ENCODE data around the gene LARP4B. TPM values are rescaled to one million over a fixed set of nuclear protein-coding genes. Genes with fewer than 3 reads are reported as not detected.

Gene LARP4B
- polyA plus RNA-seq, 2 of the 4 experiments (the other 2 are of a cell fraction): 25.5 to 54.2 TPM

DNA sequence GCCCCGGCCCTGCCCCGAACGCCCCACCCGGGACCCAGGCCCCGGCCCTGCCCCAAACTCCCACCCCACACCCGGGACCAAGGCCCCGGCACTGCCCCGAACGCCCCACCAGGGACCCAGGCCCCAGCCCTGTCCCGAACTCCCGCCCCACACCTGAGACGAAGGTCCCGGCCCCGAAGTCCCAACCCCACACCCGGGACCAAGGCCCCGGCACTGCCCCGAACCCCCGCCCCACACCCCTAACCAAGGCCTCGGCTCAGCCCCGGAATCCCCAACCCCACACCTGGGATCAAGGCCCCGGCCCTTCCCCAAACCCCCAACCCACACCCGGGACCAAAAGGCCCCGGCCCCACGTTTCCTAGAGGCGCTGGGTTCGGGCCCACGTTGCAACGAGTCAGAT is 1.1 kb upstream of the LARP4B start:
- ChIA-PET CTCF (no interaction called here), POLR2A (interaction anchor here (3.0 kb wide), 1 partner anchor 55 kb away, joined by 25 read pairs; the partner anchor contains the start of gene GTPBP4)
- H3K27ac ChIP-seq: peak overlapping the region; percentile 100
- H3K4me2 ChIP-seq: peak overlapping the region; percentile 91
- H3K4me1 ChIP-seq: peaks cover 31% of the 10 kb centered on the region; the same call in 2 of the 3 replicates
- no peaks in the 10 kb centered on the region for H3K9me3 ChIP-seq
- peak overlapping the region; percentile 99 for H3K4me3 ChIP-seq
- no peak for ATAC-seq
- DNase-seq (ENCODE audit: low read depth in 1 of 2, low spot score in 1 of 2): no peak
- 86% methylated on average over 7 of the region's 28 CpGs for WGBS (ENCODE audit: missing lambda C conversion rate)
- TF ChIP-seq TP53 (CRISPR knock-in tag; IDR thresholded peaks at IDR 0.05) (no peak), CEBPB (IDR thresholded peaks at IDR 0.05) (no peak), JUNB (IDR thresholded peaks at IDR 0.05) (no peak), RFX5 (IDR thresholded peaks at IDR 0.05) (no peak), EP300 (IDR thresholded peaks at IDR 0.05) (no peak), HOXB5 (CRISPR knock-in tag; IDR thresholded peaks at IDR 0.05) (no peak), NFE2L2 (conservative IDR thresholded peaks at IDR 0.05; ENCODE audit: low read length) (no peak), EHMT2 (IDR thresholded peaks at IDR 0.05; ENCODE audit: low read depth) (no peak), KDM5A (IDR thresholded peaks at IDR 0.05) (no peak), KDM1A (IDR thresholded peaks at IDR 0.05; ENCODE audit: low read depth) (no peak), RCOR1 (IDR thresholded peaks at IDR 0.05; ENCODE audit: low read depth, low read length) (no peak), GATA3 (IDR thresholded peaks at IDR 0.05; ENCODE audit: borderline replicate concordance) (no peak)
- TF ChIP-seq, protein P1, sequence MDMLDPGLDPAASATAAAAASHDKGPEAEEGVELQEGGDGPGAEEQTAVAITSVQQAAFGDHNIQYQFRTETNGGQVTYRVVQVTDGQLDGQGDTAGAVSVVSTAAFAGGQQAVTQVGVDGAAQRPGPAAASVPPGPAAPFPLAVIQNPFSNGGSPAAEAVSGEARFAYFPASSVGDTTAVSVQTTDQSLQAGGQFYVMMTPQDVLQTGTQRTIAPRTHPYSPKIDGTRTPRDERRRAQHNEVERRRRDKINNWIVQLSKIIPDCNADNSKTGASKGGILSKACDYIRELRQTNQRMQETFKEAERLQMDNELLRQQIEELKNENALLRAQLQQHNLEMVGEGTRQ (IDR thresholded peaks at IDR 0.05): no peak
- TF ChIP-seq, protein P2, sequence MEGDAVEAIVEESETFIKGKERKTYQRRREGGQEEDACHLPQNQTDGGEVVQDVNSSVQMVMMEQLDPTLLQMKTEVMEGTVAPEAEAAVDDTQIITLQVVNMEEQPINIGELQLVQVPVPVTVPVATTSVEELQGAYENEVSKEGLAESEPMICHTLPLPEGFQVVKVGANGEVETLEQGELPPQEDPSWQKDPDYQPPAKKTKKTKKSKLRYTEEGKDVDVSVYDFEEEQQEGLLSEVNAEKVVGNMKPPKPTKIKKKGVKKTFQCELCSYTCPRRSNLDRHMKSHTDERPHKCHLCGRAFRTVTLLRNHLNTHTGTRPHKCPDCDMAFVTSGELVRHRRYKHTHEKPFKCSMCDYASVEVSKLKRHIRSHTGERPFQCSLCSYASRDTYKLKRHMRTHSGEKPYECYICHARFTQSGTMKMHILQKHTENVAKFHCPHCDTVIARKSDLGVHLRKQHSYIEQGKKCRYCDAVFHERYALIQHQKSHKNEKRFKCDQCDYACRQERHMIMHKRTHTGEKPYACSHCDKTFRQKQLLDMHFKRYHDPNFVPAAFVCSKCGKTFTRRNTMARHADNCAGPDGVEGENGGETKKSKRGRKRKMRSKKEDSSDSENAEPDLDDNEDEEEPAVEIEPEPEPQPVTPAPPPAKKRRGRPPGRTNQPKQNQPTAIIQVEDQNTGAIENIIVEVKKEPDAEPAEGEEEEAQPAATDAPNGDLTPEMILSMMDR (IDR thresholded peaks at IDR 0.05): no peak
- TF ChIP-seq, protein P3, sequence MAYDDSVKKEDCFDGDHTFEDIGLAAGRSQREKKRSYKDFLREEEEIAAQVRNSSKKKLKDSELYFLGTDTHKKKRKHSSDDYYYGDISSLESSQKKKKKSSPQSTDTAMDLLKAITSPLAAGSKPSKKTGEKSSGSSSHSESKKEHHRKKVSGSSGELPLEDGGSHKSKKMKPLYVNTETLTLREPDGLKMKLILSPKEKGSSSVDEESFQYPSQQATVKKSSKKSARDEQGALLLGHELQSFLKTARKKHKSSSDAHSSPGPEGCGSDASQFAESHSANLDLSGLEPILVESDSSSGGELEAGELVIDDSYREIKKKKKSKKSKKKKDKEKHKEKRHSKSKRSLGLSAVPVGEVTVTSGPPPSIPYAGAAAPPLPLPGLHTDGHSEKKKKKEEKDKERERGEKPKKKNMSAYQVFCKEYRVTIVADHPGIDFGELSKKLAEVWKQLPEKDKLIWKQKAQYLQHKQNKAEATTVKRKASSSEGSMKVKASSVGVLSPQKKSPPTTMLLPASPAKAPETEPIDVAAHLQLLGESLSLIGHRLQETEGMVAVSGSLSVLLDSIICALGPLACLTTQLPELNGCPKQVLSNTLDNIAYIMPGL (CRISPR knock-in tag; IDR thresholded peaks at IDR 0.05; ENCODE audit: borderline replicate concordance): no peak
- FAIRE-seq: no peak

DNA sequence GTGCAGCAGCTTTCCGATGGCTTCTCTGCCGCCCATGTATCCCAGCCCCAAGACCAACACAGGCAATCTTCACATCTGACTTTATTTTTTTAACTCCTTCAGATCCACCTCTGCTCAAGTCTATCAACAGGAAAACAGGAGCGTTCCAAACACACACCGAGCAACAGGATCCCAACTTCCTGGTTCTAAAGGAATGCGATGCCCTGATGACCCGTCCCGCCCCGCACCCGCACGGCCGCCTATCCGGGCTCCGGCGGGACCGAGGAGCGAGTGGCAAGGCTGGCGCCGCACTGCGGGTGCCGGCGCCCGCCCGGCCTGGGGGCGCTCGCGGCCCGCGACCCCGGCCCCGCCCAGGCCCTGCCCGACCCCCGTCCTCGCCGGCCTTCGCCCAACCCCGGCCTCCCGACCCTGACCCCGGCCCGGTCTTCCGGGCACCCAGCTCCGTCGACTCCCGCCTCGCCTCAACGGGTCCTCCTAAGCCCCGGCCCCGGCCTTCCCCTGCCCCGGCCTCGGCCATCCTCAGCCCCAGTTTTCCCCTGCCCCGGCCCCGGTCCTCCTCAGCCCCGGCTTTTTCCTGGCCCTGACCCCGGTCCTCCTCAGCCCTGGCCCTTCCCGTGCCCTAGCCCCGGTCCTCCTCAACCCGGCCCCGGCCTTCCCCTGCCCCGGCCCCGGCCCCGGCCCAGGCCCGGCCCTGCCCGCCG is 730 bp downstream of the LARP4B start:
- Histone ChIP-seq H3K4me2 (peak overlapping the region; percentile 90), H3K9me3 (no peaks in the 10 kb centered on the region), H3K4me1 (peaks cover 49% of the 10 kb centered on the region), H3K27ac (peak overlapping the region; percentile 98 to 99), H3K4me3 (peak overlapping the region; percentile 99)
- CTCF ChIA-PET: interaction anchor here (0.9 kb wide), 1 partner anchor 26 kb away, joined by 3 read pairs; no protein-coding TSS in a partner anchor
- DNase-seq (ENCODE audit: low read depth in 1 of 2, low spot score in 1 of 2): peak; percentile 50 to 56
- POLR2A ChIA-PET: interaction anchor here (0.7 to 3.0 kb wide), 4 partner anchors 19 to 125 kb away, joined by 3 to 25 read pairs (median 6); partner anchors contain the start of genes GTPBP4, IDI1 and WDR37
- peak; percentile 47 to 52 for ATAC-seq
- no peak for FAIRE-seq
- TF ChIP-seq JUNB (IDR thresholded peaks at IDR 0.05) (no peak), EP300 (IDR thresholded peaks at IDR 0.05) (no peak), ZSCAN20 (CRISPR knock-in tag; IDR thresholded peaks at IDR 0.05) (no peak)
- TF ChIP-seq, protein P4, sequence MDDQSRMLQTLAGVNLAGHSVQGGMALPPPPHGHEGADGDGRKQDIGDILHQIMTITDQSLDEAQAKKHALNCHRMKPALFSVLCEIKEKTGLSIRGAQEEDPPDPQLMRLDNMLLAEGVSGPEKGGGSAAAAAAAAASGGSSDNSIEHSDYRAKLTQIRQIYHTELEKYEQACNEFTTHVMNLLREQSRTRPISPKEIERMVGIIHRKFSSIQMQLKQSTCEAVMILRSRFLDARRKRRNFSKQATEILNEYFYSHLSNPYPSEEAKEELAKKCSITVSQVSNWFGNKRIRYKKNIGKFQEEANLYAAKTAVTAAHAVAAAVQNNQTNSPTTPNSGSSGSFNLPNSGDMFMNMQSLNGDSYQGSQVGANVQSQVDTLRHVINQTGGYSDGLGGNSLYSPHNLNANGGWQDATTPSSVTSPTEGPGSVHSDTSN (IDR thresholded peaks at IDR 0.05): no peak
- WGBS (ENCODE audit: missing lambda C conversion rate): 0% methylated on average over 5 of the region's 63 CpGs

Data from A549 (cell line).